HepG2 (cell line): ENCODE measurements around the gene GSG1. TPM values are rescaled to one million over a fixed set of nuclear protein-coding genes. Genes with fewer than 3 reads are reported as not detected.

ENCODE experiments used
- ATAC-seq: fragments of 200-7000 bp; cut with Tn5 transposase; 3 replicates; pipeline ENCODE4 v1.9.1; 2020; ENCODE audit warnings: mild to moderate bottlenecking, moderate library complexity
- BruUV-seq: library from RNA; stranded (reverse); fragments of 400-500 nt; replicated peaks from 2 replicates; lab custom pipeline; 2021; lab: Mats Ljungman, UMichigan
- CTCF ChIA-PET: fragments of 300-600 bp; formaldehyde crosslinking; extraction: SDS; loops from one replicate; lab custom pipeline; 2021; ENCODE audit warnings: low total read pairs, inconsistent platforms, low intra/inter-chr PET ratio; lab: Yijun Ruan, JAX
- POLR2A ChIA-PET: fragments of 350-600 bp; sonication (Branson Sonifier 250); formaldehyde crosslinking; loops from one replicate; lab custom pipeline; 2020; ENCODE audit warnings: antibody characterized with exemption, inconsistent platforms; lab: Yijun Ruan, JAX
- DNase-seq: peaks from one replicate; pipeline ENCODE4 v3.0.0-alpha.2; 2015; ENCODE audit warnings: low spot score
- FAIRE-seq: peaks from 3 replicates; lab custom pipeline; 2011; peaks lifted over from hg19 to GRCh38; lab: Jason Lieb, UNC
- H2AFZ ChIP-seq: one replicate; pipeline ENCODE4 v1.6.1; 2011; ENCODE audit warnings: low read length, inconsistent platforms
- H3K27ac ChIP-seq: fragments of 300-600 bp; 3 replicates; pipeline ENCODE4 v1.8.0; 2011; ENCODE audit warnings: mixed run types, mild to moderate bottlenecking, mixed read lengths, low read length, inconsistent platforms; ENCODE audit not compliant: insufficient read depth; ENCODE audit errors: extremely low read length
- H3K27me3 ChIP-seq, 2 experiments: fragments of 200-600 bp in 1 of 2; 2 replicates in 1 of 2; 3 replicates in 1 of 2; pipeline versions ENCODE4 v1.6.0 to v1.8.0; 2011; ENCODE audit warnings: low read length in 2 of 2, mild to moderate bottlenecking in 2 of 2, moderate library complexity in 2 of 2, inconsistent platforms in 1 of 2; ENCODE audit not compliant: insufficient read depth in 2 of 2, control insufficient read depth in 1 of 2
- H3K36me3 ChIP-seq, 2 experiments: fragments of 200-600 bp in 1 of 2; replicated peaks in 1 of 2; 2 replicates in 1 of 2; 3 replicates in 1 of 2; pipeline versions ENCODE4 v1.5.1 to v1.8.0; 2011; ENCODE audit warnings: low read length in 2 of 2, inconsistent platforms in 1 of 2; ENCODE audit not compliant: insufficient read depth in 2 of 2, control insufficient read depth in 1 of 2
- H3K4me1 ChIP-seq: 2 replicates; pipeline ENCODE4 v1.5.1; 2012; ENCODE audit warnings: low read length, inconsistent platforms; ENCODE audit not compliant: insufficient read depth
- H3K4me2 ChIP-seq: 2 replicates; pipeline ENCODE4 v1.6.0; 2011; ENCODE audit warnings: low read depth, low read length, inconsistent platforms
- H3K4me3 ChIP-seq, 3 experiments: fragments of 200-600 bp in 1 of 3; sonication (generic), shearing (Covaris generic) in 1 of 3; replicated peaks in 1 of 3; 2 replicates each; pipeline ENCODE4 v1.5.1; 2011 to 2016; ENCODE audit warnings: low read length in 3 of 3, inconsistent platforms in 2 of 3, low read depth in 2 of 3, mild to moderate bottlenecking in 2 of 3, control low read depth in 1 of 3, mixed read lengths in 1 of 3; ENCODE audit not compliant: insufficient read depth in 1 of 3
- H3K79me2 ChIP-seq: one replicate; pipeline ENCODE4 v1.6.1; 2011; ENCODE audit warnings: low read length, inconsistent platforms; ENCODE audit not compliant: insufficient read depth
- H3K9ac ChIP-seq: 2 replicates; pipeline ENCODE4 v1.6.0; 2011; ENCODE audit warnings: mild to moderate bottlenecking, low read depth, low read length, inconsistent platforms; ENCODE audit not compliant: insufficient read depth
- H3K9me3 ChIP-seq: 2 replicates; pipeline ENCODE4 v1.5.1; 2012; ENCODE audit warnings: mild to moderate bottlenecking, low read length
- H4K20me1 ChIP-seq: 2 replicates; pipeline ENCODE4 v1.6.0; 2011; ENCODE audit warnings: inconsistent platforms, mild to moderate bottlenecking, low read length, moderate library complexity; ENCODE audit not compliant: insufficient read depth
- CHD4 ChIP-seq: fragments of 200-600 bp; sonication (generic); IDR thresholded peaks from 2 replicates; pipeline ENCODE4 v1.7.0; 2017; ENCODE audit warnings: mild to moderate bottlenecking, low read length, borderline replicate concordance
- KAT8 ChIP-seq: IDR thresholded peaks from 2 replicates; pipeline ENCODE4 v1.6.1; 2016; ENCODE audit warnings: missing genetic modification reagents, missing compliant biosample characterization
- KLF16 ChIP-seq, 2 experiments: sonication (generic) in 1 of 2; formaldehyde crosslinking in 1 of 2; IDR thresholded peaks; 2 replicates each; pipeline versions ENCODE4 v1.6.1 to v1.8.0; 2016 to 2023; ENCODE audit warnings: missing genetic modification reagents in 2 of 2, missing compliant biosample characterization in 1 of 2
- MAFK ChIP-seq, 2 experiments: IDR thresholded peaks in 1 of 2; conservative IDR thresholded peaks in 1 of 2; 2 replicates each; pipeline ENCODE4 v1.6.1; 2011; ENCODE audit warnings: improper control_type of control experiment in 2 of 2, low read length in 2 of 2
- NR2F1 ChIP-seq, 2 experiments: fragments of 450-650 bp in 1 of 2; formaldehyde crosslinking in 1 of 2; IDR thresholded peaks; 2 replicates each; pipeline versions ENCODE4 v1.5.0 to v1.6.1; 2016 to 2020; ENCODE audit warnings: mild to moderate bottlenecking in 1 of 2, missing compliant biosample characterization in 1 of 2, missing genetic modification reagents in 1 of 2, moderate library complexity in 1 of 2
- PPARG ChIP-seq: conservative IDR thresholded peaks from 2 replicates; pipeline ENCODE4 v1.6.1; 2016; ENCODE audit warnings: missing biosample characterization, missing genetic modification reagents
- RFX1 ChIP-seq: fragments of 450-650 bp; IDR thresholded peaks from 2 replicates; pipeline ENCODE4 v1.6.1; 2017
- SMAD3 ChIP-seq: sonication (generic); formaldehyde crosslinking; IDR thresholded peaks from 2 replicates; pipeline ENCODE4 v1.4.0; 2020; ENCODE audit warnings: missing genetic modification reagents
- SP4 ChIP-seq: sonication (generic); formaldehyde crosslinking; IDR thresholded peaks from 2 replicates; pipeline ENCODE4 v1.8.1; 2023; ENCODE audit warnings: mild to moderate bottlenecking, missing genetic modification reagents
- ZIK1 ChIP-seq: sonication (generic); formaldehyde crosslinking; IDR thresholded peaks from 2 replicates; pipeline ENCODE4 v1.5.0; 2020; ENCODE audit warnings: mild to moderate bottlenecking, low read depth, missing genetic modification reagents, borderline replicate concordance
- ZNF253 ChIP-seq: sonication (generic); formaldehyde crosslinking; IDR thresholded peaks from 2 replicates; pipeline ENCODE4 v1.8.0; 2022; ENCODE audit warnings: mild to moderate bottlenecking, missing genetic modification reagents, borderline replicate concordance
- WGBS: methylation state at CpG from one replicate; pipeline ENCODE4 v1.1.6; 2017; ENCODE audit warnings: low lambda C conversion rate; 5-methylcytosine and 5-hydroxymethylcytosine counted together
- in situ Hi-C: cut with HindIII; loops from 2 replicates; pipeline ENCODE4 v1.10.0; 2017; ENCODE audit warnings: low pct_unique_long_range_greater_than_20kb; ENCODE audit not compliant: extremely low pct_ligation_motif_present
- intact Hi-C: fragments of 100-400 bp; cut with micrococcal nuclease; formaldehyde crosslinking; loops from one replicate; pipeline ENCODE4 v1.10.0; 2022; ENCODE audit not compliant: unreplicated experiment
- polyA plus RNA-seq, 8 experiments: library from polyadenylated mRNA; depleted of rRNA in 3 of 8; stranded (reverse) in 7 of 8; unstranded in 1 of 8; fragments of >200 nt; fragmentation: Illumina TruSeq in 4 of 8; extraction: Trizol in 4 of 8; gene quantifications; 2 replicates each; pipeline versions ENCODE4 v1.2.1 to v1.2.3, GENCODE V29; 2011 to 2016; ENCODE audit warnings: low read depth in 4 of 8, missing spikeins in 1 of 8, mixed read lengths in 1 of 8; ENCODE audit not compliant: insufficient read depth in 1 of 8
- total RNA-seq, 5 experiments: library from RNA; depleted of rRNA; stranded (reverse); fragments of >200 nt; fragmentation: Illumina TruSeq; extraction: Trizol; gene quantifications; 2 replicates each; pipeline ENCODE4 v1.2.3, GENCODE V29; 2016; ENCODE audit warnings: low read depth in 1 of 5

GSG1 gene
- total and polyA plus RNA-seq, 2 of the 13 experiments (the other 11 are each of a cell fraction or from before 2014, with no cell fraction given), result not detected

- Histone ChIP-seq H3K27ac (no peak overlapping the region), H3K79me2 (no peaks in the 10 kb centered on the region), H3K36me3 (no peaks in the 10 kb centered on the region)
- intact Hi-C loops, result loop anchor here (2.0 kb wide), 1 partner anchor 115 kb away; no protein-coding TSS in a partner anchor
- ChIA-PET POLR2A (no interaction called here), CTCF (interaction anchor here (1.8 kb wide), 1 partner anchor 115 kb away, joined by 14 read pairs; no protein-coding TSS in a partner anchor)
- TF ChIP-seq KAT8 (CRISPR knock-in tag), result 0 out of 2 replicates have a peak, but pooled peaks have one; percentile 8
- TF ChIP-seq KLF16 (CRISPR knock-in tag; IDR thresholded peaks at IDR 0.05), result 0 out of 4 replicates have a peak, but pooled peaks of 1 of the 2 experiments have one; percentile 3
- no peak for TF ChIP-seq CHD4
- TF ChIP-seq, all 625 proteins: peak for 2
- peak overlapping the region; percentile 60 for H3K4me2 ChIP-seq
- H4K20me1 ChIP-seq, result no peaks in the 10 kb centered on the region
- no peak for FAIRE-seq
- H3K9ac ChIP-seq, result no peak overlapping the region
- H2AFZ ChIP-seq, result peak overlapping the region; percentile 82
- WGBS, result 44% methylated on average over 9 of the region's 9 CpGs
- peaks cover 0 to 53% of the 10 kb centered on the region in 2 experiments; a peak in 4 of 5 replicates for H3K27me3 ChIP-seq
- H3K9me3 ChIP-seq, result no peaks in the 10 kb centered on the region
- no TSS peak for BruUV-seq
- in situ Hi-C loops, result loop anchor here (5.0 kb wide), 1 partner anchor 115 kb away; no protein-coding TSS in a partner anchor
- peak overlapping the region in 1 of 3 experiments; percentile 33; a peak in 1 of 6 replicates for H3K4me3 ChIP-seq
- peaks cover 38% of the 10 kb centered on the region for H3K4me1 ChIP-seq
- no peak for ATAC-seq
- no peak for DNase-seq
Observed at GRCh38 chr12:13097491-13098011, 5.9 kb downstream of the GSG1 start.

GRCh38 chr12:13095266-13095995 is 8.0 kb downstream of the GSG1 start:
- peaks cover 22% of the 10 kb centered on the region for H3K4me1 ChIP-seq
- DNase-seq (no peak), ATAC-seq (no peak), FAIRE-seq (no peak)
- ChIA-PET POLR2A (no interaction called here), CTCF (no interaction called here)
- no peaks in the 10 kb centered on the region for H3K79me2 ChIP-seq
- no peaks in the 10 kb centered on the region for H3K36me3 ChIP-seq
- no peaks in the 10 kb centered on the region for H4K20me1 ChIP-seq
- no peaks in the 10 kb centered on the region for H3K9me3 ChIP-seq
- no peak overlapping the region for H3K4me3 ChIP-seq
- H3K27me3 ChIP-seq, result peaks cover 0 to 57% of the 10 kb centered on the region in 2 experiments; a peak in 4 of 5 replicates
- H2AFZ ChIP-seq, result no peak overlapping the region
- BruUV-seq, result no TSS peak
- H3K9ac ChIP-seq, result no peak overlapping the region
- H3K4me2 ChIP-seq, result no peak overlapping the region
- intact Hi-C loops (no loop called here), in situ Hi-C loops (loop anchor here (5.0 kb wide), 1 partner anchor 117 kb away; no protein-coding TSS in a partner anchor)
- WGBS, result 44% methylated on average over 8 of the region's 8 CpGs
- no peak overlapping the region for H3K27ac ChIP-seq
- peak; percentile 58 to 71 for TF ChIP-seq MAFK (conservative IDR thresholded peaks at IDR 0.05 in 1 of 2, IDR thresholded peaks at IDR 0.05 in 1 of 2; ENCODE audit: low read length in 2 of 2)
- TF ChIP-seq SP4 (CRISPR knock-in tag), result no peak
- no peak for TF ChIP-seq NR2F1 (CRISPR knock-in tag; IDR thresholded peaks at IDR 0.05)
- no peak for TF ChIP-seq SMAD3 (CRISPR knock-in tag)
- no peak for TF ChIP-seq ZIK1
- TF ChIP-seq RFX1, result no peak
- TF ChIP-seq ZNF253 (CRISPR knock-in tag), result no peak
- TF ChIP-seq PPARG (CRISPR knock-in tag), result no peak
